Lower leg skin (tissue), 3 donors: Measurements from ENCODE around the gene ABCC12.

Experiments
- CTCF ChIP-seq, 3 donors: fragments of 450-650 bp; IDR thresholded peaks; one replicate each; pipeline ENCODE4 v1.5.1; 2016; ENCODE audit warnings: antibody characterized with exemption in 3 of 3, mild to moderate bottlenecking in 3 of 3, moderate library complexity in 2 of 3
- POLR2A ChIP-seq, 2 donors: fragments of 450-650 bp; IDR thresholded peaks; one replicate each; pipeline ENCODE4 v1.6.1; 2016 to 2017; ENCODE audit warnings: antibody characterized with exemption in 2 of 2, mild to moderate bottlenecking in 1 of 2, moderate library complexity in 1 of 2

GRCh38 chr16:48160575-48160974, 4.8 kb upstream of the ABCC12 start:
- TF ChIP-seq CTCF (IDR thresholded peaks at IDR 0.05) = no peak
- no peak for TF ChIP-seq POLR2A (IDR thresholded peaks at IDR 0.05)
